Measurements from ENCODE around the gene PGAP3.

PGAP3 gene

GRCh38 chr17:39622380-39623006 lies 65.4 kb downstream of the PGAP3 start:
- no peak for DNase-seq (ENCODE audit: low spot score)

- peak; percentile 88 for DNase-seq (ENCODE audit: low spot score)
Measured at GRCh38 chr17:39621523-39622379, 66.1 kb downstream of the PGAP3 start.

Measured in D341Med (cell line).